HG03575 (cell line): ENCODE data around the gene NFATC2.

Experiments
- ATAC-seq: cut with Tn5 transposase; IDR thresholded peaks from one replicate; pipeline ENCODE4 v1.9.1; 2021; ENCODE audit not compliant: unreplicated experiment, insufficient number of reproducible peaks, low FRiP score; ENCODE audit errors: extremely low read depth

The NFATC2 gene

DNA sequence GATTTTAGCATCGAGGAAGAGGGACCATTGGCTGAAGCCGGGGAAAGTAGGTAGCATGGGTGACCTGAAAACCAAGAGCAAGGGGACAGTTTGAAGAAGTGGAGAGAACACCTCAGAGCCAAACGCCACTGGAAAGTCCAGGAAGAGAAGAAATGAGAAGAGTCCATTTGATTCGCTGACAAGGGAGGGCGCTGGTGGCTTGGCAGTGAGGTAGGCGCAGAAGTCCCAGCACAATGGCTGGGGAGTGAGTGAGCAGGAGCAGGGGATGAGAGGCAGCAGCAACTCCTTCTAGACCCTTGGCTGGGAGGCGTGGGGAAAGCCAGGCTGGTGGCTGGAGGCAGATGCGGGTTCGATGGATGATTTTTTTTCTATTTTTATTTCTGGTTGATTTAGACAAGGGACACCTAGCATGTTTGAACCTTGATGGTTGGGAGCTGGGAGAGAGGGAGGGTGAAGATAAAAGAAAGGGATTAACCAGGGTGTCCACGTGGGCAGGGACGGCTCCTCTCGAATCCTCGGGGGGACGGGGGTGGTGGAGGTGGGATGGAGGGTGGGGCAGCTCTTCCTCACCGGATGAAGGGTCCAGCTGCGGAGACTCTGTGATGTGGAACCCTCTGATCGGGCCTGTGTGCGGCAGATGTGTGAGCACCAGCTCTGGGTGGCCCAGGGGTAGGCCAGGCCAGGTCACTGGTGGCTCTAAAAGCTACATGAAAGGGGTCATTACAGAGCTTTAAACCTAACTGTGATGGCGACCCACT, 164.2 kb downstream of the NFATC2 start:
- ATAC-seq = no peak

DNA sequence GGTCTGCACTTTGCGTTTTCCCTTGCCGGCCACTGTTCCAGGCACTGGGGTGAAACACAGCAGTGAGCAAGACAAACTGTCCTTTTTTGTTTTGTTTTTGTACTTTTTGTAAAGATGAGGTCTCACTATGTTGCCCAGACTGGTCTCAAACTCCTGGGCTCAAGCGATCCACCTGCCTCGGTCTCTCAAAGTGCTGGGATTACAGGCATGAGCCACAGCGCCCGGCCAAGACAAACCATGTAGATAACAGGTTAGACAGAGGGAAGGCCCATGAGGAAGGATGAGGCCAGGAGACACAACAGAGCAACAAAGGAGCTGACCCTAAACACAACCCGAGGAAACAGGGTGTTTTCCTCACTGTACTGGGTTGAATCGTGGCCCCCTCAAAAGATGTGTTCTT, 165.4 kb downstream of the NFATC2 start:
- no peak for ATAC-seq

DNA sequence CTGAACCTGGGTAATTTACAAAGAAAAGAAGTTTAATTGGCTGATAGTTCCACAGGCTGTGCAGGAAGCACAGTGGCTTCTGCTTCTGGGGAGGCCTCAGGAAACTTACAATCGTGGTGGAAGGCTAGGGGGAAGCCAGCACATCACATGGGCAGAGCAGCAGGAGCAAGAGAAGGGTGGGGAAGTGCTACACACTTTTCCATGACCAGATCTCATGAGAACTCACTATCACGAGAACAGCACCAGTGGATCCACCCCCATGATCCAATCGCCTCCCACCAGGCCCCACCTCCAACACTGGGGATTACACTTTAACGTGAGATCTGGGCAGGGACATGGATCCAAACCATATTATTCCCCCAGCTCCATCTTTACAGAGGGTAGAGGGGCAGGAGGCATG, 166.4 kb downstream of the NFATC2 start:
- no peak for ATAC-seq

DNA sequence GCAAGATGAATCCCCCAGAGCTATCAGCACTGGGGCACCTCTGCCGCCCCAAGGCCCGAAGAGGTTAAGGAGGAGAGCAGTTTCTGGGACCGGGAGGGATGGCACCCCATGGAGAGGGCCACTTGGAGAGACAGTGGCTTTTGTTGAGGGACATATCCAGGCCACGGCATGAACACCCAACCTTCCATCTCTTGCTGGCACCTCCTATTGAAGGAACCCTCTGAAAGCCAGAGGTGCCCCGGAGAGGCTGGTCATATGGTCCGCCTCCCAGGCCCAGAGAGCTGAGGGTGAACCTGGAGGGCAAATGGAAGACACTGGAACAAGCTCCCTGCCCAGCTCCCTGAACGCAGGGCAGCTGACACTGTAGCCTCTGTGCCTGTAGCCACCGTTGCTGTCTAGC, 167.0 kb downstream of the NFATC2 start:
- ATAC-seq = no peak

DNA sequence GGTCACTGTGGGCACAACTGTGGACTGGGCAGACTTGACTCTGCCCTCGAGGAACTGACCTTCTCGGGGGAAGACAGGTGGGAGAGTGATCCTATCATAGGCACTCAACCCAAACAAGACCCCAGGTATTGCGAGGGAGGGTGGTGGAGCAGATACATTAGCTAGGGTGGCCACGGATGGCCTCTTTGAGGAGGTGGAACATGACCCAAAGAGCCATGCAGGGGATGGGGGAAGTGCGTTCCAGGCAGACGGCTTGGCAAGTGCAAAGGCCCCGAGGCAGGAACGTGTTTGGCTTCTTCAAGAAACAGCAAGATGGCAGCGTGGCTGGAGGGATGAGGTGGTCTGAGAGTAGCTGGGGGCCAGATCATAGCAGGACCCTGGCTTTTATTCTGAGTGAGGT, 167.6 kb downstream of the NFATC2 start:
- ATAC-seq = no peak

DNA sequence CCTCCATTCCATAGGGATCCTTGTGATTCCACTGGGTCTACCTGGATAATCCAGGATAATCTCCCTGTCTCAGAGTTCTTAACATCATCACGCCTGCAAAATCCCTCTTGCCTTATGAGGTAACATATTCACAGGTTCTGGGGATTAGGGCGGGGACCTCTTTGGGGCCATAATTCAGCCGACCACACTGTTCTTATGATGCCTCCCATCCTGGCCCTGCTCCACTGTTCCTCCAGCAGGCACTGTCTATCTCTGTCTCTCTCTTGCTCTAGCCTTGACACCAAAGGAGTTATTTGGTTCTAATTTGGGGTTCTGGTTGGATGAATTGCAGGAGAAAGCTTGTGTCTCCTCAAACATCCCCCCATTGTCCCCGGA, 168.1 kb downstream of the NFATC2 start:
- no peak for ATAC-seq

DNA sequence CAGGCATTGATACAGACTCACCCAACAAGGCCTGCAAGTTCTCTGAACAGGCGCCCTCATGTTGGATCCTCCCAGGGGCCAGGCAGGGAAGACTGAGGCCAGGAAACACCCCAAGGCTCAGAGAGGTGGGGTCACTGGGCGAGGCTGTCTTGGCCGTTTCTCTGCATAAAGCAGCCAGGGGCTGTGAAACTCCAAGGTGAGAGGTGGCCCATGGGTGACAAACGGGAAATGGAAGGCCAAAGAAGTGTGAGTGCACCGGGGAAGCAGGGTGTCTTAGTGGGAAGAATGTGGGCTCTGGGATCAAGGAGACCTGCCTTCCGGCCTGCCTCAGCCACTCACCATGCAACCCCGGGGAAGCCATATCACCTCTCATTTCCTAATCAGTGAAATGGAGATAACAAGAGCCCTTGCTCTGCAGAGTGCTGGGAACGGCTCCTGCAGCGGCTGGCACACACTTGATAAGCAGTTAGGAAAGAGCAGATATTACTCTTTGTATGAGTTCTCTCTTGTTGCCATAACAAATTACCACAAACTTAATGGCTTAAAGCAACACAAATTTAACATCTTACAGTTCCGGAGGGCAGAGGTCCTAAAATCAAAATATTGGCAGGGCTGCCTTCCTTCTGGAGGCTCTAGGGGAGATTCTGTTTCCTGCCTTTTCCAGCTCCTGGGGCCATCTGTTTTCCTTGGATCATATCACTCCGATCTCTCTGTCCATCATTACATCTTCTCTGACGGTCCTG, 168.6 kb downstream of the NFATC2 start:
- ATAC-seq = no peak

DNA sequence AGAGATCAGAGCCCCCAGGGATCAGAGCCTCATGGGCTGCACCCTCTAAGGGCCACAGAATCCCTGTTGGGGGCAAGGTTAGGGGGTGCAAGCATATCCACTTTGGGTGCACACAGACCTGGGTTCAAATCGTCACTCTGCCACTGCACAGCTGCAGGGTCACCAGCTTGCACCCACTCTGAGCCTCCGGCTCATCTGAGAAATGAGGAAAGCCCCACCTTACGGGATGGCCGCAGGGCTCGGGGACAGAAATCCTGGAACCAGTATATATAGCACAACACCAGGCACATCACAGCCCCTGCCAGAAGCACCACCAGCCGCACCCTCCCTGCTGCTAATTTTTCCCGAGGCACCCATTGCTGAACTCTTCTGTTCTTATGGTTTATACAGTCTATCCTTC, 169.6 kb downstream of the NFATC2 start:
- ATAC-seq = no peak

DNA sequence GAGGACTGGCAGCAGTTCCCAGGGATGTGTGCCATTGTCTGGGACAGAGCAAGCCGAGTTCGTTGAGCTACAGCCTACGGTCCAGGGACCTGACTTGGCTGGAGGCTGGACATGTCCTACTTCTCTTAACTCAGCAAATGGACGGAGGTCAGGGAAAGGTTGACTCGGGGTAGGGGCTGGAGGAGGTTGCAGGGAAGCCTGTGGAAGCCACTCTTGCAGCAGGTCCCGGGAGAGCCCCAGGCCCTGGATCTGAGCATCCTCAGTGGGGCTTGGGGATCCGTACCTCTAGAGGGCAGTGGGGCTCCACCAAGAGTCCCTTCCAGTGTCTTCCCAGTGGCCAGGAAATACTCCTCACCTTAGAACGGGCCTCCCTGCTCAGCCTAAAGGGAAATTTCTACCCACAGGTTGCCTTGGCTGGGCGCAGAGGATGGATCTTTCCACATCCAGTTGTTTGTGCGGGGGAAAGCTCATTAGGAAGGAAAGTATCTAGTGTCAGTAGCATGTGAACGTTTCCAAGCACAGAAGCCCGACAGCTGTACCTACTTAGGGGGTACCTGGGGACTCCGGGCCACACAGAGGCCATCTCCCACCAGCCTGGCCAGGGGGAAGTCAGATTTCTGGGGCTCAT, 170.2 kb downstream of the NFATC2 start:
- ATAC-seq = no peak

DNA sequence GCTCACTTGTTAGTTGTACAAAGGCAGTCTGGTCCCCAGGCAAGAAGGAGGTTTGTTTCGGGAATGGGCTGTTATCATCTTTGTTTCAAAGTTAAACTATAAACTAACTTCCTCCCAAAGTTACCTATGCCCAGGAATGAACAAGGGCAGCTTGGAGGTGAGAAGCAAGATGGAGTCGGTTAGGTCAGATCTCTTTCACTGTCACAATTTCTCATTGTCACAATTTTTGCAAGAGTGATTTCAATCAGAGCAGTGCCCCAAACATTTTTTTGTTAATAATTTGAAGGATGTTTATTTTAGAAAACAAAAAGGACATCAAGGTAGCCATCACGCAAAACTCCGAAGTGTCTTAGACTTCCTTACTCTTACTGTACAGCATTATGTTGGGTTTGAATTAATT, 170.8 kb downstream of the NFATC2 start:
- ATAC-seq = no peak

DNA sequence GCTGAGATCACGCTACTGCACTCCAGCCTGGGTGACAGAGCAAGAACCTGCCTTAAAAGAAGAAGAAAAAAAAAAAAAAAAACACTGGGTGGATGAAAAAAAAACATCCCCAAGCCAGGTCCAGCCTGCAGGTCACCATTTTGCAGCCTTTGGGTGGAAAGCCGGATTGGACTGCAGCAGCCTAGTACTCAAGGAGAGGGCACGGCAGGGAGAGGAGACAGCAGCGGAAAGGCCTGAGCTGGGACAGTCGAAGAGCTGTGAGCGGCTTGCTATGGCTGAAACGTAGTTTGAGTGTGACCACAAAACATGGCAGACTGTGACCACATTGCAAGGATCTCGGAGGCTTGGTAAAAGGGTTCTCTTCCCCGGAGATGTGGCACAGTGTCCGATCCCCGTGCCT, 173.0 kb downstream of the NFATC2 start:
- ATAC-seq = no peak

DNA sequence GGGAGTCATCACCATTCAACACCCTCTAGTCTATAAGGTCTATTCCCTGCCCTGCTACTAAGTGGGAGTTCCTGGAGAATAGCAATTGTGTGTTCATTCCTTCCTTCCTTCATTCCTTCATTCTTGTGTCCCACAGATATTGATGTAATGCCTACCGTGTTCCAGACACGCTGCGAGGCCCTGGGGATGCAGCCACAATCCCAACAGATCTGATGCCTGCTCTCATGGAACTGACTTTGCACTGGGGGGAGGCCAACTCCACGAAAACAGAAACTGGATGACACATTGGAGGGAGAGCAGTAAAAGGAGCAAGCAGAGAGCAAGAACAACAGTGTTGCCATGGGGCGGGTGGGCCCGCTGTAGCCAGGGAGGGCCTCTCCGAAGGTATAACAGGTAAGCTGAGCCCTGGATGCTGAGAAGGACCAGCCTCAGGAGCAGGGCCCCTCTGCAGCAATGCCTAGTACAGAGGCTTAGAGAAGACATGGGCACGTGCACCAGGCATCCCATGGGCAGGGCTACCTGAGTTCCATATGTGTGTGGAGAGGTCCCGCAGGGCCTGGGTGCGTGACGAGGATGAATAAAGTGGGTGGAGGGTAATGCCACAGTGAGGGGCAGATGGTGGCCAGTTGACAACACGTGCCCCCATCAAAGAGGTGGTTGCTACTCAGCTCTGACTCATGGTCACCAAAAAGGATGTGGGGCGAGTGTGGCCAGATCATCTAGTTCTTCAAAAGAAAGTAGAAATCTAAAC, 173.9 kb downstream of the NFATC2 start:
- ATAC-seq = no peak

DNA sequence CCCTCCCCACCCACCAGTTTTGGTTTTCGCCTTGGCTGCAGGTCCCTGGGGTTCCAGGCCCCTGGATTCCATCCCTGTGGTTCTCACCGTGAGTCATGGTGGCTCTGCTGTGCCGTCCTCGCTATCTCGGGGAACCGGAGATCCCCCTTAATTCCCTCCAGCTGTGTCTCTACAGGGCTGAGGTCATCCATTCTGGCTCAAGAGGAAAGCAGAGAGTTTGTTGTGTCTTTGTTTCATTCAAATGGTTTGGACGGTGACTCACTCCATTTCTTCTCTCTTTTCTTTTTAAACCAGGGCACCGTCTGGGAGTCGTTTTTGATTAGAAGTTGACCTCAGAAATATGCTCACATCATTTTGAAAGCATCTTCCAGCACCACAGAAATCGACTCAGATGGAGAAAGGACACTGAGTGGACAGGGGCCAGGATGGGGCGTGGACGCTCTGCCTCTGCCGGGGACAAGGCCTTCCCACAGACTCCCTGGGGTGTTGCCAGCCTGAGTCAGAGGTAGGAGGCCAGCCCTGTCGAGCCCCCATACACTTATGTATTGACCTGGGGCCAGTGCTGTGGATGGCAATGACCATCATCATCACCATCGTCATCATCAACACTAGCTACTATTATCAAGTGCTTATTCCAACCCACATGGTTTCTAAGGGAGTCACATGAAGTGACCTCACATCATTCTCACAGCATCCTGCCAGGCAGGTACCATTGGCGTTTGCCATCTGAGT, 176.2 kb downstream of the NFATC2 start:
- no peak for ATAC-seq

DNA sequence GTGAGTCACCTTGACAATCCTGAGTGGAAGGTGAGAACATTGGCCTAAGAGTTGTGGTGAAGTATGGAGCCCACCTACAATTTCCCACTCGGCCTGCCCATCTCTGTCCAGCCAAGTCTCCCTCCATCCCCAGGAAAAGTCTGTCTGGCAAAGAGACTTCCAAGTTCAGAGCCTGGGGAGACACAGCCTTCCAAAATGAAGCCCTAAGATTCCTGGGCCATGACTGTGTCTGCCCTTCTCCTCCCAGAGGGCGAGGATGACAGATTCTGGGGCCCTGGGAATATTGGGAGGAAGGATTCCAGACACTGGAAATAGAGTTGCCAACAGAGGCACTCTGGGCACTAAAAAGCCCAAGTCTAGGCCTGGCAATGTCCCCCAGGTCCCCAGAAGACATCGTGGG, 176.8 kb downstream of the NFATC2 start:
- ATAC-seq = no peak

DNA sequence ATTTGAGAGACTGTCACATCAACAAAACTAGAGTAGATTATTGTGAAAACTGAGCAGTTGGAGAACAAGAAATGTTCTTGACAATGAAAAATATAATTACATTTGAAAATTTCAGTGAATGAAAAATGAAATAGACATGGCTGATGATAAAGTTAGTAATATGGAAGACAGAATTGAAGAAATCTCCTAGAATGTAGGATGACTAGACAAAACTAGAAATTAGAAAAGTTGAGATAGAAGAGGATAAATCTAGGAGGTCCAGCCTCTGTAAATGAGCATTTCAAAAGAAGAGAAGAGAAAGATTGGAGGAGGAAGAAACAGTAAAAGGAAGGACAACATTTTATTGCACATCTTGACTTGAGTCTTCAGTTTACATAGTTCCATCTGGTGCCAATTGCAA, 178.7 kb downstream of the NFATC2 start:
- ATAC-seq = no peak

DNA sequence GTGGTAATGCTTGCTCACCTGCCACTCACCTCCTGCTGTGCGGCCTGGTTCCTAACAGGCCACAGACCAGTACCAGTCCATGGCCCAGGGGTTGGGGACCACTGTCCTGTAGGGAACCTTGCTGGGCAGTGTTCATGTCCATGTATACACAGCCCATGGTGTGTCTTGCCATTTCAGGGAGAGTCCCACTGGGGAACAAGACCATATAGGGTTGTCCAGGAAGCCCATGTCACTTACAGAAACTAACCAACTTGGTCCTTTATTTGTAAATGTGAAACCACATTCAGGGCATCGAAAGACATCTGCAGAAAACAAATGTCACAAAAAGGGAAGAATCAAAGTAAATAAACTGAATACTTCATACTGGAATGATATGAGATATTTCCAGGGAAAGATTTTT, 179.1 kb downstream of the NFATC2 start:
- ATAC-seq = no peak

DNA sequence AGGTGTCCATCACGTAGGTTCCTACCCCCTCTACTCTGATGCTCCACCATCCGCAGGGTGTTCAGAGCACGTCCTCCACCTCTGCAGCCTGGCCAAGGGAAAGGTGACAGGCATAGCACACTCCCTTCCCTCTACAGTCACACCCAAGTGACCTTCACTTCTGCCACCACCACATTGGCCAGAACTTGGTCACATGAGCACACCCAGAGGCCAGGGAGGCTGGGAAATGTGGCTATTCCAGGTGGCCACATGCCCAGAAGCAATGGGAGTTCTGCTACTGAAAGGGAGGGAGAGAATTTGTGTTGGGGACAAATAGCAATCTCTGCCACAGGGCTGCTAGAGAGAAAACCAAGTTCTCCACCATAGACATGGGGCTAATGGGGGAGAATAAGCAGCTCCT, 180.3 kb downstream of the NFATC2 start:
- no peak for ATAC-seq

DNA sequence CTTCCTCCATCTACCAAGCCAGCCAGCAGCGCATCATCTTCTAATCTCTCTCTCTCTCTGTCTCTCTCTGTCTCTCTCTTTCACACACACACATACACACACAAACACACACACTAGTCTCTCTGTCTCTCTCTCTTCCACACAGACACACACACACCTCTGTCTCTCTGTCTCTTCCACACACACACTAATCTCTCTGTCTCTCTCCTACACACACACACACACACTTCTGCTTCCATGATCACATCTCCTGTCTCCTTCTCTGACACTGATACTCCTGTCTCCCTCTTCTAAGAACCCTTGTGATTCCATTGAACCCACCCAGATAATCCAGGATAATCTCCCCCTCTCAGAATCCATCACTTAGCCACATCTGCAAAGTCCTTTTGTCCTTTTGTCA, 181.3 kb downstream of the NFATC2 start:
- no peak for ATAC-seq
